ENCODE measurements around the gene NPHP4.

DNA sequence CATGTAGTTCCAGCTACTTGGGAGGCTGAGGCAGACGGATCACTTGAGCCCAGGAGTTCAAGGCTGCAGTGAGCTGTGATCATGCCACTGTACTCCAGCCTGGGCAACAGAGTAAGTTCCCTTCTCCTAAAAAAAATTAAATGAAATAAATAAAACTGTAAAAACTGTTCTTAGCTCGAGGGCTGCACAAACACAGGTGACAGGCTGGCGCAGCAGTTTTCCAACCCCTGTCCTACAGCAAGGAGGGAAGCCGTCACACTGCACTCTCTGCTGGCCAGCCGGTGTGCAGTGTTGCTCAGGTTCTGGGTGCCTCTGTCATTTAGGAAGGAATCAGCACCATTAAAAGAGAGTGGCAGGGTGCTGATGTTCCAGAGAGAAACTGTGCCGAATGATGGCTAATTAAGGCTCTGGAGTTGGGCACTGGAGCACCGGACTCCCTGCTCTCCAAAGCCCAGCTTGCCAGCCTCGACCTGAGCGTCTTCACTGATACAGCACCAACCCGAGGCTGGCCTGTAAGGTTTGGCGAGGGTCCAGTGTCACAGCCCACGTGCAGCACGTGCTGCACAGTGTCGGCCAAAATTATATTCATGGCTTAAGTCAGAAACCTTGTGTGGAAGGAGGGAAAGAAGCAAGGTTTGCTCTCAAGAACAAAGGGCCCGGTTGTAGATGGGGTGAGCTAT is 27.1 kb upstream of the NPHP4 start:
- TF ChIP-seq CTCF (IDR thresholded peaks at IDR 0.05) = no peak
- TF ChIP-seq EP300 (IDR thresholded peaks at IDR 0.05; ENCODE audit: low read depth) = no peak
- no peak for TF ChIP-seq POLR2A (IDR thresholded peaks at IDR 0.05)
- TF ChIP-seq POLR2AphosphoS5 (IDR thresholded peaks at IDR 0.05) = no peak

All from transverse colon (tissue), 4 donors.